GM21529 (cell line): Measurements from ENCODE around the gene FGD5.

ENCODE experiments used
- ATAC-seq: cut with Tn5 transposase; IDR thresholded peaks from one replicate; pipeline ENCODE4 v1.9.1; 2021; ENCODE audit not compliant: unreplicated experiment

Gene FGD5

GRCh38 chr3:14922863-14923262 is 104.1 kb downstream of the FGD5 start:
- ATAC-seq = no peak

DNA sequence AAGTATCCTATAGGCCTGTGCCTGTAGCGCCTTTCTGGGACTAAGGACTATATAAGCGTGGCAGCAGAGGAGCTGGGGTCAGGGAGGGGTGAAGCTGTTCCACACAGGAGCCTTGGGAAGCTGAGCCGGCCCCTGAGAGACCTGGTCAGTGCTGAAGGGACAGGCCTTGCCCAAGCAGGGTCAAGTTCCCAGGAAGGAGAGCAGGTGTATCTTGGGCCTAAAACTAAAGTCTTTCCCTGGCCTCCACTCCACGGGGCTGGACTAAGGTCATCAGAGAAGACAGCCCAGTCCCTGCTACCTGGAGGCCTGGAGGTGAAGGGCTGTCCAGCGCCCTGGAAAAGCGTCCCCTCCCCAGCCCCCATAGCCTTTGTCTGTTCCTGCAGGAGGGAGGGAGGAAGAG is 104.7 kb downstream of the FGD5 start:
- ATAC-seq = no peak

GRCh38 chr3:14925729-14926591 is 107.2 kb downstream of the FGD5 start:
- ATAC-seq = no peak

GRCh38 chr3:14926592-14926991 is 107.8 kb downstream of the FGD5 start:
- no peak for ATAC-seq

- ATAC-seq = no peak
Measured at GRCh38 chr3:14927308-14927707, 108.5 kb downstream of the FGD5 start.

DNA sequence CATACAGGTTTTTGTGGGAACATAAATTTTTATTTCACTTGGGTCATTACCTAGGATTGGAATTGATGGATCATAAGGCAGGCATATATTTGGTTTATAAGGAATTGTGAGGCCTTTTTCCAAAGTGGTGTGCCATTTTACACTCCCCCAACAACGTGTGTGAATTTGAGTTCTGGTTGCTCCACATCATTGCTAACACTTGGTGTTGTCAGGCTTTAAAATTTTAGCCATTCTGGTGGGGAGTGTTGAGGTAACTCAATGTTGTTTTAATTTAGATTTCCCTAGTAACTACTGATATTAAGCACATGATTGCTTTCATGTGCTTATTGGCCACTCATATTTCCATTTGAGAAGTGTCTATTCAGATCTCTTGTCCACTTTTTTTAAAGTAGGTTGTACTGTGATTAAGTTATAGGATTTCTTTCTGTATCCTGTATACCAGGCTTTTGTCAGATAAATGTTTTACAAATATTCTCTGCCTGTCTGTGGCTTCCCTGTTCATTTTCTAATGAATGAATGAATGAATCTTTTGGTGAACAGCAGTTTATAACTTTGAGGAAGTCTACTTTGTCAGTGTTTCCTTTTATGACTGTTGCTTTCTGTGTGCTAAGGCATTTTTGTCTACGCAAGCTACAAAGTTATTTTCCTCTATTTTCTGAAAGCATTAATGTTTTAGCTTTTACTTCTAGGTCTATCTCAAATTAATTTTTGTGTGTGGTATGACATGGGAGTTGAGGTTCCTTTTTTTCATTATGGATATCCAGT is 110.7 kb downstream of the FGD5 start:
- no peak for ATAC-seq

GRCh38 chr3:14933820-14934425 is 115.2 kb downstream of the FGD5 start:
- no peak for ATAC-seq

GRCh38 chr3:14935592-14936345 is 117.0 kb downstream of the FGD5 start:
- ATAC-seq = no peak

DNA sequence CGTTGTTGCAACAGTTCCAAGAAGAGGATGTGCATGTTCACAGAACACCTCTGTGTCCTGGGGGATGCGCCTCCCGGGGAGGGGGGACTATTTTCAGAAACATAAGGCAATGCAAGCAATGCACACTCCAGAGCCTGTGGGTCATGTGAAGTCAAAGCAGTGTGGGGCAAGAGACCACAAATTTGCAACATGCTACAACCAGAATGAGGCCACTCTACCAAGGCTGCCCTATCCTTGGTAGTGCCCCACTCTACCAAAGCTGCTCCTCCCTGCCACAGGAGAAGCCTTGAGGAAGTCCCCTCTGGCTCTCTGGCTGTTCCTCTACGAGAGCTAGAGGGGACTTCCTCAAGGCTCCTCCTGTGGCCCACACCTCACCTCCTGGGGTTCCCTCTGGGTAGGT is 120.2 kb downstream of the FGD5 start:
- ATAC-seq = no peak

DNA sequence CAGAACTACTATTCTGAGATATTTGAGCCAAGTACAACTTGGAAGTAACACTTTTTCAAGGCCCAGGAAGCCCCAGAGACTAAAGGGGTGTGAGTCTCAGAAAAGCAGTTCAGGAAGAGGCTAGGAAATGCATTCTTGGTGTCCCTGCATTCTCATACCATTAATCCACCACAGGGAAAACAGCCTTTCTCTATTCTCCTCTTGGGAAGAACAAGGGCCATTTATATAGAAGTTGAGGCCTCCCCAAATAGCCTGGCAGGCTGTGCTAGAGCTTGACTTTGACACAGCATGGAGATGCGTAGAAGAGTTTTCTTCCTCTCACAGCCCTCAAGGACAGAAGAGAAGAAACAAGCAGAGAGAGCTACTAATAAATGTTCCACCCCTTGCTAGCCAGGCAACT is 123.1 kb downstream of the FGD5 start:
- ATAC-seq = no peak

GRCh38 chr3:14943042-14943441 is 124.3 kb downstream of the FGD5 start:
- no peak for ATAC-seq

- ATAC-seq = no peak
Measured at GRCh38 chr3:14946236-14946635, 127.5 kb downstream of the FGD5 start.

- ATAC-seq = no peak
Measured at GRCh38 chr3:14946739-14947099, 128.0 kb downstream of the FGD5 start.

DNA sequence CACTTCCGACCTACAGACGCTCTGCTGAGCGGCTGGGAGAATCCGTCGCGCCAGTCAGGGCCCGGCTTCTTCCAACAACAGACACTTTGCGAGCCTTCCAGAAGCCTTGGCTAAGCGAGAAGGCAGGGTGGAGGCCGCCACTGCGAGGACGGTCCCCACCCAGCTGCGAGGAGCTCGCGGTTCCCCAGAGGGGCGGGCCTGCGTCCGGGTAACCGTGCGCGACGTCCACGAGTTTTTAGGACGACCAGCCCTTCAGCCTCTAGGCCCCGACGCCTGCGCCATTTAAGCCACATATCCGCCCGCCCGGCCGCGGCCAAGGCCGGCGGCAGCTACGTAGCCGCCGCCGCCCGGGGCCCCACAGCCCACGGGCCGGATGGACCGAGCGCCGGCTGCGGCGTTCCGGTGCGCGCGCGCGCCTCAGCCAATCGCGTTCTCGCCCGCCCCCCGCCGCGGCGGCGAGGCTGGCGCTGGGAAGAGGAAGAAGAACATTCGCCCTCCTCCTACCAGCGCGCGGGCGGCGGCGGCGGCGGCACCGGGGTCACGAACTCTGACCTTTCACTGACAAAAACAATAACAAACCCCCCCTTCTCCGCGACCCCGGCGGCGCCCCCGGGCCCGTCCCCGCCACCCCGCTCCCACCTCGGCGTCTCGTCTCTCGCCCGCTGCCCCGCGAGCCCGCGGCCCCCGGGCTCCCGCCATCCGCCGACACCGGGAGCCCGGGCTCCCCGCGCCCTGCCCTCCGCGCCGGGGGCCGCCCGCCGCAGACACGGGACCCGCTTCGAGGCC is 128.5 kb downstream of the FGD5 start, which contains the start of gene NR2C2:
Gene NR2C2, plus strand, starts transcription at position 484 of the 786 bp plus-strand sequence. CDS start 56,332 bp downstream, outside the sequence.
- peak; percentile 63 for ATAC-seq

DNA sequence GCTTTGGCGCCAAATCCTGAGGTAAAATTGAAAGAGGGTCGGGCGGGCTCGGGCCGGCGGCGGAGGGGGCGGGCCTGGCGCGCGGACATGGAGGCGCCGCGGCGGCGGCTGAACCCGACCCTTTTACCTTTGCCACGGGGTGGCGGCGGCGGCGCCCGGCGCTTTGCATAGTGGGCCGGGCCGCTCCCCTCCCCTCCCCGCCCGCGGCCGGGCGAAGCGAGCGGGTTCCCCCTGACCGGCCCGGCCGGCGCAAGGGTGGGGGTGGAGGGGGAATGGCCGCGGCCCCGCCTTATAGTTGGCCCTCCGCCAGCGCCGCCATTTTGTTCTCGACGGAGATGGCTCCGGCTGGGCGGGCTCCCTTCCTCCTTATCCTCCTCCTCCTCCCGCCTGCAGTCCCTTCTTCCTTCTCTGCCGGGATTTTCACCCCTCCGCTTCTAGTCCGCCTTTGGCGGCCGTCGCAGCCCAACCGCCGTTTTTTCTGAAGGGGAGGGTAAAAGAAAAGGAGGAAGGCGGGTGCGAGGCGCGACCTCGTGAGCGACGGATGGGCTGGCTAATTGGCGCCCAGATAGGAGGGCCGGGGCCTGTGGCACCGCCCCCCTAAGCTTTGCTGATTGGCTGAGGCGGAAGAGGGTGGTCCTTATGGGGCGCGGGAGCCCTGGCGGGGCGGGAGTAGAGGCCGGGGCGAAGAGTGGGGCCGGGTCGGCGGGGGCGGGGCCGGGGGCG is 129.3 kb downstream of the FGD5 start:
- ATAC-seq = peak; percentile 86

DNA sequence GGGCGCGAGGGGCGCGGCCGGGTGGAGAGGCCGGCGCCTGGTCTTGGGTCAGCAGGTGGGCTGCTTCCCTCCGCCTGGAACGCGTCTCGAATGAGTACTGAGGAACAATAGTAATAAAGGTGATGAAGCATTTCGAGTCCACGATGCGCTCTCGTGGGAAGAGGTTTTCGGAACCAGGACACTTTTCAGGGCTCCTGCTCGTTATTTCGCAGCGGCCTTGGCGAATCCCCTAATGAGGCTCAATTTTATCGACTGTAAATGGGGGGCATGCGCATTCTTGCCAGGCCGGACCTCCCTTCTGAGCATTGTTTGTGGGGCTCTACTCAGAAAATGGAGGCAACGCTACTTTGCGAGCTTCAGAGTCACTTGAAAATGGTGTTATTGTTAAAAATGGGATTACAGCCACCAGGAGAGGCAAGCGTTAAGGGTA is 129.9 kb downstream of the FGD5 start:
- ATAC-seq = no peak

- no peak for ATAC-seq
Measured at GRCh38 chr3:14949126-14949525, 130.4 kb downstream of the FGD5 start.

GRCh38 chr3:14950274-14950673 is 131.5 kb downstream of the FGD5 start:
- no peak for ATAC-seq

GRCh38 chr3:14957153-14957552 is 138.4 kb downstream of the FGD5 start:
- ATAC-seq = no peak

- ATAC-seq = no peak
Measured at GRCh38 chr3:14957925-14958324, 139.2 kb downstream of the FGD5 start.
